ENCODE measurements around the gene PLCG1.

- TF ChIP-seq POLR2AphosphoS5 (IDR thresholded peaks at IDR 0.05; ENCODE audit: low read depth) (no peak), CTCF (conservative IDR thresholded peaks at IDR 0.05; ENCODE audit: low read depth in 2 of 2) (no peak)
Measured at GRCh38 chr20:41098703-41099250, 38.6 kb upstream of the PLCG1 start.

All from GM23338 (cell line).